Uterus (tissue), 2 donors: ENCODE measurements around the gene SFSWAP.

Source experiments
- POLR2A ChIP-seq, 2 donors: fragments of 450-650 bp; IDR thresholded peaks; one replicate each; pipeline ENCODE4 v1.6.1; 2016; ENCODE audit warnings: antibody characterized with exemption in 2 of 2, mild to moderate bottlenecking in 1 of 2, moderate library complexity in 1 of 2
- TF ChIP-seq, protein P1 (sequence below), 4 experiments: fragments of 200-600 bp in 2 of 4; fragments of 450-650 bp in 2 of 4; sonication (generic) in 2 of 4; IDR thresholded peaks; one replicate each; pipeline ENCODE4 v1.5.1; 2016 to 2019; ENCODE audit warnings: antibody characterized with exemption in 4 of 4, mild to moderate bottlenecking in 2 of 4, moderate library complexity in 1 of 4

DNA sequence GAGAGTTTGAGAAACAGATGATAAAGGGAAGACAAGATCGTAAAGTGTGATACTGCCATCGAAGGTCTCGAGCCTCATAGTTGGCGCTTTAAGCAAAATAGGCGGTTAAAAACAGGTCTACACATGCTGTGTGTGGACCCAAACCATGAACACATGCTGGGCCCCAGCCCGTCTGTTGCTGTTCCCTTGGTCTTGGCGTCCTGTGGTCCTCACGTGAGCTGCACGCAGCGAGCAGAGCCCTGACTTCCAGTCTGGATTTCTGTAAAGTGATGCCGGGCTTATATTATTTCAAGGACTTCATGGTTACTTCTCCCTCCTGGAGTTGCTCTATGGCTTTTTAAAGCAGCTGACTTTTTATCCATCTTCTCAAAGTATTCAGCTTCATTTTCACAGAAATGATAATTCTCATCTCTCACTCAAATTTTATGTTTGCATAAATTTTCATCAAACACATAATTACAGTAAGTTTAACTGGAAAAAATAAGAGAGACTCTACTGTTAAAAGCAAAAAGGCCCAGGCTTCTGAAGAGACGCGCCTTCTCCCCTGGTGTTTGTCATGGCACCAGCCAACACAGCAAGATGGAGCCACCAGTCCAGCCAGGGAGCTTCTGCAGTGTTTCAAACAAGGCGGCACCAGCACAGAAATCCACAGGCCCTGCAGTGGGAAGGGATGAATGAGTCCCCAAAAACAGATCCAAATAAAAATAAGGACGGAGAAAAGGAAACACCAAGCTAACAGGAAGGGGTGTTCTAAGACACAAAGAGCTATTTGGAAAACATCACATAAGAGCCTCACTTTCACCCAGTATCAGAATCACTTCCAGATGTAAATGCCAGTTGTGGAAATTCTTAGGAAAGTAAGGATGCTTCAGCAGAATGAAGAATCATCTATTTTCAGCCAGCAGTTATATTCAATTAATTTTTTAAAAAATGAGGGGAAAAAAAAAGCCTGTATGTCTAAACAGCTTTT is 24.9 kb downstream of the SFSWAP start:
- TF ChIP-seq, protein P1, sequence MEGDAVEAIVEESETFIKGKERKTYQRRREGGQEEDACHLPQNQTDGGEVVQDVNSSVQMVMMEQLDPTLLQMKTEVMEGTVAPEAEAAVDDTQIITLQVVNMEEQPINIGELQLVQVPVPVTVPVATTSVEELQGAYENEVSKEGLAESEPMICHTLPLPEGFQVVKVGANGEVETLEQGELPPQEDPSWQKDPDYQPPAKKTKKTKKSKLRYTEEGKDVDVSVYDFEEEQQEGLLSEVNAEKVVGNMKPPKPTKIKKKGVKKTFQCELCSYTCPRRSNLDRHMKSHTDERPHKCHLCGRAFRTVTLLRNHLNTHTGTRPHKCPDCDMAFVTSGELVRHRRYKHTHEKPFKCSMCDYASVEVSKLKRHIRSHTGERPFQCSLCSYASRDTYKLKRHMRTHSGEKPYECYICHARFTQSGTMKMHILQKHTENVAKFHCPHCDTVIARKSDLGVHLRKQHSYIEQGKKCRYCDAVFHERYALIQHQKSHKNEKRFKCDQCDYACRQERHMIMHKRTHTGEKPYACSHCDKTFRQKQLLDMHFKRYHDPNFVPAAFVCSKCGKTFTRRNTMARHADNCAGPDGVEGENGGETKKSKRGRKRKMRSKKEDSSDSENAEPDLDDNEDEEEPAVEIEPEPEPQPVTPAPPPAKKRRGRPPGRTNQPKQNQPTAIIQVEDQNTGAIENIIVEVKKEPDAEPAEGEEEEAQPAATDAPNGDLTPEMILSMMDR (IDR thresholded peaks at IDR 0.05): no peak
- TF ChIP-seq POLR2A (IDR thresholded peaks at IDR 0.05): no peak
